ENCODE data around the gene TRPM2. TPM values are rescaled to one million over a fixed set of nuclear protein-coding genes. Genes with fewer than 3 reads are reported as not detected.

TRPM2 gene
- total RNA-seq, 6 experiments from 2014 or later: 0.92 to 2.0 (median 1.2) TPM

- ATAC-seq (no peak), DNase-seq (peak in 2 of 3 donors; percentile 46 to 47)
- 89% methylated on average over 7 of the region's 39 CpGs for WGBS (ENCODE audit: insufficient coverage, low coverage, low lambda C conversion rate, missing lambda C conversion rate)
- Histone ChIP-seq H3K36me3 (no peaks in the 10 kb centered on the region), H3K4me3 (no peak overlapping the region), H3K9me3 (peaks cover 0 to 8% (median 2%) of the 10 kb centered on the region in 4 donors), H3K27me3 (no peaks in the 10 kb centered on the region), H3K4me1 (no peaks in the 10 kb centered on the region), H3K27ac (no peak overlapping the region)
- intact Hi-C loops (cut with DNase I): no loop called here
- TF ChIP-seq POLR2A (IDR thresholded peaks at IDR 0.05) (no peak), CTCF (IDR thresholded peaks at IDR 0.05) (no peak)
Measured at GRCh38 chr21:44433791-44434567, 80.6 kb downstream of the TRPM2 start.

GRCh38 chr21:44434568-44434925 lies 81.1 kb downstream of the TRPM2 start:
- intact Hi-C loops (cut with DNase I): no loop called here
- Histone ChIP-seq H3K36me3 (no peaks in the 10 kb centered on the region), H3K27me3 (no peaks in the 10 kb centered on the region), H3K9me3 (peaks cover 0 to 6% (median 2%) of the 10 kb centered on the region in 4 donors), H3K27ac (no peak overlapping the region), H3K4me1 (no peaks in the 10 kb centered on the region), H3K4me3 (no peak overlapping the region)
- ATAC-seq (no peak), DNase-seq (peak in 1 of 3 donors; percentile 30)
- TF ChIP-seq POLR2A (IDR thresholded peaks at IDR 0.05) (no peak), CTCF (IDR thresholded peaks at IDR 0.05) (no peak)
- WGBS (ENCODE audit: insufficient coverage, low coverage, low lambda C conversion rate, missing lambda C conversion rate): no CpG with 5 or more reads among the region's 13 CpGs

GRCh38 chr21:44434936-44435635 lies 81.7 kb downstream of the TRPM2 start:
- Histone ChIP-seq H3K4me3 (no peak overlapping the region), H3K36me3 (no peaks in the 10 kb centered on the region), H3K4me1 (no peaks in the 10 kb centered on the region), H3K27ac (no peak overlapping the region), H3K27me3 (no peaks in the 10 kb centered on the region), H3K9me3 (peaks cover 0 to under 1% (median under 1%) of the 10 kb centered on the region in 4 donors)
- TF ChIP-seq CTCF (IDR thresholded peaks at IDR 0.05): no peak
- WGBS (ENCODE audit: insufficient coverage, low coverage, low lambda C conversion rate, missing lambda C conversion rate): 73% methylated on average over 5 of the region's 28 CpGs
- ATAC-seq (no peak), DNase-seq (peak in 2 of 3 donors; percentile 37 to 42)
- intact Hi-C loops (cut with DNase I): no loop called here

GRCh38 chr21:44436111-44436611 lies 82.7 kb downstream of the TRPM2 start:
- intact Hi-C loops (cut with DNase I): no loop called here
- H3K9me3 ChIP-seq: no peaks in the 10 kb centered on the region
- WGBS (ENCODE audit: insufficient coverage, low coverage, low lambda C conversion rate, missing lambda C conversion rate): 80% methylated on average over 1 of the region's 13 CpGs
- H3K27ac ChIP-seq: no peak overlapping the region
- TF ChIP-seq POLR2A (IDR thresholded peaks at IDR 0.05) (no peak), CTCF (IDR thresholded peaks at IDR 0.05) (no peak)
- no peaks in the 10 kb centered on the region for H3K36me3 ChIP-seq
- H3K4me3 ChIP-seq: no peak overlapping the region
- ATAC-seq (no peak), DNase-seq (peak; percentile 15 to 50 (median 39))
- no peaks in the 10 kb centered on the region for H3K4me1 ChIP-seq
- no peaks in the 10 kb centered on the region for H3K27me3 ChIP-seq
